K562 (cell line): ENCODE results near the gene MARK3. TPM values are rescaled to one million over a fixed set of nuclear protein-coding genes. Genes with fewer than 3 reads are reported as not detected.

ENCODE experiments used
- ATAC-seq: fragments of 200-7000 bp; cut with Tn5 transposase; 3 replicates; pipeline ENCODE4 v1.9.1; 2020; ENCODE audit warnings: moderate library complexity
- BruUV-seq: library from RNA; stranded (reverse); fragments of 400-500 nt; replicated peaks from 2 replicates; lab custom pipeline; 2021; lab: Mats Ljungman, UMichigan
- CTCF ChIA-PET: fragments of 300-600 bp; formaldehyde crosslinking; extraction: SDS; loops from one replicate; lab custom pipeline; 2021; ENCODE audit warnings: low intra/inter-chr PET ratio; lab: Yijun Ruan, JAX
- POLR2A ChIA-PET: fragments of 300-600, 350-650 bp; sonication (Branson Sonifier 250); formaldehyde crosslinking; extraction: SDS; loops from one replicate; lab custom pipeline; 2021; ENCODE audit warnings: antibody characterized with exemption, inconsistent platforms; lab: Yijun Ruan, JAX
- DNase-seq, 4 experiments: peaks; one replicate each; pipeline versions ENCODE4 v3.0.0 to v3.0.0-alpha.2; 2011 to 2018; ENCODE audit warnings: low spot score in 3 of 4, mixed read lengths in 3 of 4; ENCODE audit errors: extremely low read depth in 1 of 4
- FAIRE-seq: peaks from 2 replicates; lab custom pipeline; 2011; peaks lifted over from hg19 to GRCh38; lab: Jason Lieb, UNC
- H2AFZ ChIP-seq: 2 replicates; pipeline ENCODE4 v1.6.0; 2011; ENCODE audit warnings: low read depth, low read length, control low read depth, inconsistent platforms
- H3K27ac ChIP-seq: fragments of 200-600 bp; 3 replicates; pipeline ENCODE4 v1.8.0; 2011; ENCODE audit warnings: low read depth, mild to moderate bottlenecking, control low read depth, inconsistent platforms, low read length, moderate library complexity, mixed read lengths; ENCODE audit errors: extremely low read depth
- H3K27me3 ChIP-seq, 2 experiments: fragments of 300-600 bp in 1 of 2; 2 replicates in 1 of 2; 3 replicates in 1 of 2; pipeline versions ENCODE4 v1.6.0 to v1.8.0; 2011; ENCODE audit warnings: inconsistent platforms in 2 of 2, low read length in 2 of 2, mild to moderate bottlenecking in 1 of 2, mixed read lengths in 1 of 2, moderate library complexity in 1 of 2; ENCODE audit not compliant: control insufficient read depth in 2 of 2, insufficient read depth in 2 of 2
- H3K36me3 ChIP-seq: fragments of 300-600 bp; 3 replicates; pipeline ENCODE4 v1.8.0; 2011; ENCODE audit warnings: mild to moderate bottlenecking, low read length, inconsistent platforms; ENCODE audit not compliant: control insufficient read depth, insufficient read depth
- H3K4me1 ChIP-seq, 2 experiments: fragments of 200-600 bp in 1 of 2; replicated peaks in 1 of 2; 2 replicates in 1 of 2; 3 replicates in 1 of 2; pipeline versions ENCODE4 v1.5.1 to v1.8.0; 2011; ENCODE audit warnings: inconsistent platforms in 2 of 2, low read length in 2 of 2, mild to moderate bottlenecking in 1 of 2, mixed read lengths in 1 of 2, moderate library complexity in 1 of 2; ENCODE audit not compliant: control insufficient read depth in 2 of 2, insufficient read depth in 2 of 2
- H3K4me2 ChIP-seq: 2 replicates; pipeline ENCODE4 v1.6.1; 2011; ENCODE audit warnings: low read length, control low read depth, inconsistent platforms, mixed read lengths; ENCODE audit not compliant: insufficient read depth
- H3K4me3 ChIP-seq: fragments of 200-600 bp; sonication (generic), shearing (Covaris generic); 2 replicates; pipeline ENCODE4 v1.5.1; 2016; ENCODE audit warnings: control low read depth, inconsistent platforms
- H3K79me2 ChIP-seq: fragments of 200-600 bp; 3 replicates; pipeline ENCODE4 v1.8.0; 2011; ENCODE audit warnings: low read length, inconsistent platforms; ENCODE audit not compliant: control insufficient read depth, insufficient read depth
- H3K9ac ChIP-seq, 2 experiments: 2 replicates each; pipeline versions ENCODE4 v1.6.0 to v1.6.1; 2011; ENCODE audit warnings: low read depth in 2 of 2, low read length in 2 of 2, control low read depth in 1 of 2, inconsistent platforms in 1 of 2, mild to moderate bottlenecking in 1 of 2, mixed read lengths in 1 of 2; ENCODE audit not compliant: insufficient read depth in 1 of 2
- H3K9me1 ChIP-seq: one replicate; pipeline ENCODE4 v1.6.0; 2011; ENCODE audit warnings: inconsistent platforms, mild to moderate bottlenecking, low read length, moderate library complexity; ENCODE audit not compliant: control insufficient read depth, insufficient read depth
- H3K9me3 ChIP-seq: replicated peaks from 2 replicates; pipeline ENCODE4 v1.5.1; 2011; ENCODE audit warnings: low read depth, low read length, inconsistent platforms; ENCODE audit not compliant: control insufficient read depth, insufficient read depth
- H4K20me1 ChIP-seq: replicated peaks from 2 replicates; pipeline ENCODE4 v1.6.1; 2011; ENCODE audit warnings: low read length, inconsistent platforms, mixed read lengths; ENCODE audit not compliant: control insufficient read depth, insufficient read depth
- CTCFL ChIP-seq: IDR thresholded peaks from 2 replicates; pipeline ENCODE4 v1.6.1; 2011; ENCODE audit warnings: borderline replicate concordance, low read depth, mild to moderate bottlenecking, moderate library complexity, low read length; ENCODE audit not compliant: insufficient read depth, poor library complexity, severe bottlenecking
- FOXJ2 ChIP-seq: fragments of 200-800 bp; sonication (Bioruptor generic); IDR thresholded peaks from 2 replicates; pipeline ENCODE4 v1.6.1; 2016; ENCODE audit warnings: missing genetic modification characterization, missing compliant biosample characterization
- FUS ChIP-seq: fragments of 200-400 bp; formaldehyde crosslinking; optimal IDR thresholded peaks from 2 replicates; pipeline ENCODE3; 2017; ENCODE audit warnings: low read depth, low read length
- KDM1A ChIP-seq, 2 experiments: fragments of 450-650 bp; IDR thresholded peaks; 2 replicates each; pipeline ENCODE4 v1.6.1; 2016; ENCODE audit warnings: mild to moderate bottlenecking in 2 of 2
- KHSRP ChIP-seq: fragments of 450-650 bp; IDR thresholded peaks from 2 replicates; pipeline ENCODE4 v1.6.1; 2017
- KLF16 ChIP-seq: IDR thresholded peaks from 2 replicates; pipeline ENCODE4 v1.6.1; 2016; ENCODE audit warnings: antibody characterized with exemption
- NCOA6 ChIP-seq: fragments of 450-650 bp; IDR thresholded peaks from 2 replicates; pipeline ENCODE4 v1.6.1; 2017; ENCODE audit warnings: mild to moderate bottlenecking
- PHB2 ChIP-seq: fragments of 450-650 bp; IDR thresholded peaks from 2 replicates; pipeline ENCODE4 v1.6.1; 2017; ENCODE audit warnings: low read depth
- RBM22 ChIP-seq: fragments of 200-400 bp; formaldehyde crosslinking; IDR thresholded peaks from 2 replicates; pipeline ENCODE4 v1.6.1; 2018; ENCODE audit warnings: low read length, low read depth; ENCODE audit not compliant: poor library complexity, severe bottlenecking
- SRSF7 ChIP-seq: fragments of 200-400 bp; formaldehyde crosslinking; optimal IDR thresholded peaks from 2 replicates; pipeline ENCODE3; 2017; ENCODE audit warnings: mild to moderate bottlenecking, low read depth, low read length
- TAL1 ChIP-seq: fragments of 450-650 bp; IDR thresholded peaks from 2 replicates; pipeline ENCODE4 v1.6.1; 2016; ENCODE audit warnings: mild to moderate bottlenecking
- U2AF1 ChIP-seq: fragments of 200-400 bp; formaldehyde crosslinking; optimal IDR thresholded peaks from 2 replicates; pipeline ENCODE3; 2017; ENCODE audit warnings: mild to moderate bottlenecking, low read depth, low read length, moderate library complexity
- ZNF133 ChIP-seq: fragments of 250-450 bp; sonication (Bioruptor Pico); IDR thresholded peaks from 2 replicates; pipeline ENCODE4 v1.4.0; 2020; ENCODE audit warnings: mild to moderate bottlenecking
- WGBS: fragments of 100-300 bp; shearing (Covaris generic); methylation state at CpG from one replicate; pipeline ENCODE4 v1.1.6; 2016; ENCODE audit warnings: low coverage, mixed read lengths; ENCODE audit not compliant: insufficient coverage; ENCODE audit errors: missing lambda C conversion rate; 5-methylcytosine and 5-hydroxymethylcytosine counted together
- in situ Hi-C: fragments of 300-500 bp; cut with MboI; formaldehyde crosslinking; loops from 4 replicates; pipeline ENCODE4 v1.15.0; 2018; ENCODE audit warnings: inconsistent platforms, mixed read lengths
- intact Hi-C: fragments of 100-400 bp; cut with micrococcal nuclease; formaldehyde crosslinking; loops from 2 replicates; pipeline ENCODE4 v1.14.2; 2022
- polyA plus RNA-seq, 8 experiments: library from polyadenylated mRNA; depleted of rRNA in 4 of 8; stranded (reverse) in 5 of 8; unstranded in 3 of 8; fragments of >200 nt; fragmentation: Nextera tagmentation in 2 of 8; fragmentation: Illumina TruSeq in 1 of 8; extraction: Ambion mirVana in 2 of 8; extraction: Trizol in 1 of 8; gene quantifications; 2 replicates each; pipeline versions ENCODE4 v1.2.1 to v1.2.3, GENCODE V29; 2011 to 2014; ENCODE audit warnings: inconsistent platforms in 1 of 8, missing spikeins in 1 of 8
- total RNA-seq, 7 experiments: library from RNA; depleted of rRNA in 6 of 7; stranded (reverse); fragments of >200 nt in 6 of 7; fragmentation: Illumina TruSeq in 2 of 7; extraction: Trizol in 2 of 7; gene quantifications; 2 replicates each; pipeline versions ENCODE4 v1.2.1 to v1.2.3, GENCODE V29; 2011 to 2021; ENCODE audit warnings: low replicate concordance in 1 of 7
- TF ChIP-seq, protein P1 (sequence below): fragments of 200-800 bp; sonication (Bioruptor generic); IDR thresholded peaks from 2 replicates; pipeline ENCODE4 v1.6.1; 2016; ENCODE audit warnings: missing genetic modification characterization, missing compliant biosample characterization
- TF ChIP-seq, protein P2 (sequence below): fragments of 250-450 bp; sonication (Bioruptor Pico); IDR thresholded peaks from 2 replicates; pipeline ENCODE4 v1.6.1; 2021; ENCODE audit warnings: mild to moderate bottlenecking

Gene MARK3
- total and polyA plus RNA-seq, 9 of the 15 experiments (the other 6 are each of a cell fraction or from before 2014, with no cell fraction given) = 10.1 to 68.7 (median 56.3) TPM

DNA sequence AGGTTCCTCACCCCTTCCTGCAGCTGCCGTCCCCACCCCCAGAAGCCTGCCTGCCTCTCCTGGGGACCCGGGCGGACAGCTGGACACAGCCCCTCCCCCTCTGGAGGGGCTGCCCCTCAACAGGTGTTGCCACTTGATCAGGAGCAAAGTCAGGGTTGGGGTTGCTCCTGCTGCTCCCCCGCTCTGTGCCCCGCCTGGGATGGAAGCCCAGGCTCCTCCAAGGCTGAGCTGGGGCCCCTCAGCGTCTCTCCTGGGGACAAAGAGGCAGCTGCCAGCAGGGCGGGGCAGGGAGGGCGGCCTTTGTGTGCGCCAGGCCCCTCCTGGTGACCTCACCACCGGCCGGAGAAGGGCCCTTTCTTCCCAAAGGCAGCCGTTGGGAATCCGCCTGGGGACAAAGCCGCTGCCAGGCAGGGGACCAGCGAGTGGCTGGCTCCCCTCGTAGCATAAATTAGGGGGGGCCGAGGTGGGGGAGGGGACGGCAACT, 157.4 kb downstream of the MARK3 start:
- Histone ChIP-seq H3K4me1 (peaks cover 0 to 93% of the 10 kb centered on the region in 2 experiments; a peak in 2 of 5 replicates), H3K79me2 (no peaks in the 10 kb centered on the region), H3K9ac (peak overlapping the region in 1 of 2 experiments; percentile 52; a peak in 1 of 4 replicates), H3K27me3 (no peaks in the 10 kb centered on the region), H3K36me3 (no peaks in the 10 kb centered on the region), H3K27ac (no peak overlapping the region), H3K4me2 (no peak overlapping the region), H3K9me1 (no peaks in the 10 kb centered on the region), H3K4me3 (no peak overlapping the region), H2AFZ (no peak overlapping the region), H4K20me1 (peaks cover 7% of the 10 kb centered on the region; the same call in 1 of the 2 replicates), H3K9me3 (no peaks in the 10 kb centered on the region)
- DNase-seq (peak in 1 of 4 experiments; percentile 33), ATAC-seq (no peak), FAIRE-seq (no peak)
- POLR2A ChIA-PET = interaction anchor here (0.8 to 1.6 kb wide), 4 partner anchors 13 to 334 kb away, joined by 3 to 7 read pairs (median 4); partner anchors contain the start of gene CKB
- no TSS peak for BruUV-seq
- in situ Hi-C loops (no loop called here), intact Hi-C loops (loop anchor here (10.0 kb wide), 1 partner anchor 468 kb away; no protein-coding TSS in a partner anchor)
- CTCF ChIA-PET = no interaction called here
- 37% methylated on average over 5 of the region's 18 CpGs for WGBS
- TF ChIP-seq CTCFL = no peak
- no peak for TF ChIP-seq KHSRP
- TF ChIP-seq, protein P1, sequence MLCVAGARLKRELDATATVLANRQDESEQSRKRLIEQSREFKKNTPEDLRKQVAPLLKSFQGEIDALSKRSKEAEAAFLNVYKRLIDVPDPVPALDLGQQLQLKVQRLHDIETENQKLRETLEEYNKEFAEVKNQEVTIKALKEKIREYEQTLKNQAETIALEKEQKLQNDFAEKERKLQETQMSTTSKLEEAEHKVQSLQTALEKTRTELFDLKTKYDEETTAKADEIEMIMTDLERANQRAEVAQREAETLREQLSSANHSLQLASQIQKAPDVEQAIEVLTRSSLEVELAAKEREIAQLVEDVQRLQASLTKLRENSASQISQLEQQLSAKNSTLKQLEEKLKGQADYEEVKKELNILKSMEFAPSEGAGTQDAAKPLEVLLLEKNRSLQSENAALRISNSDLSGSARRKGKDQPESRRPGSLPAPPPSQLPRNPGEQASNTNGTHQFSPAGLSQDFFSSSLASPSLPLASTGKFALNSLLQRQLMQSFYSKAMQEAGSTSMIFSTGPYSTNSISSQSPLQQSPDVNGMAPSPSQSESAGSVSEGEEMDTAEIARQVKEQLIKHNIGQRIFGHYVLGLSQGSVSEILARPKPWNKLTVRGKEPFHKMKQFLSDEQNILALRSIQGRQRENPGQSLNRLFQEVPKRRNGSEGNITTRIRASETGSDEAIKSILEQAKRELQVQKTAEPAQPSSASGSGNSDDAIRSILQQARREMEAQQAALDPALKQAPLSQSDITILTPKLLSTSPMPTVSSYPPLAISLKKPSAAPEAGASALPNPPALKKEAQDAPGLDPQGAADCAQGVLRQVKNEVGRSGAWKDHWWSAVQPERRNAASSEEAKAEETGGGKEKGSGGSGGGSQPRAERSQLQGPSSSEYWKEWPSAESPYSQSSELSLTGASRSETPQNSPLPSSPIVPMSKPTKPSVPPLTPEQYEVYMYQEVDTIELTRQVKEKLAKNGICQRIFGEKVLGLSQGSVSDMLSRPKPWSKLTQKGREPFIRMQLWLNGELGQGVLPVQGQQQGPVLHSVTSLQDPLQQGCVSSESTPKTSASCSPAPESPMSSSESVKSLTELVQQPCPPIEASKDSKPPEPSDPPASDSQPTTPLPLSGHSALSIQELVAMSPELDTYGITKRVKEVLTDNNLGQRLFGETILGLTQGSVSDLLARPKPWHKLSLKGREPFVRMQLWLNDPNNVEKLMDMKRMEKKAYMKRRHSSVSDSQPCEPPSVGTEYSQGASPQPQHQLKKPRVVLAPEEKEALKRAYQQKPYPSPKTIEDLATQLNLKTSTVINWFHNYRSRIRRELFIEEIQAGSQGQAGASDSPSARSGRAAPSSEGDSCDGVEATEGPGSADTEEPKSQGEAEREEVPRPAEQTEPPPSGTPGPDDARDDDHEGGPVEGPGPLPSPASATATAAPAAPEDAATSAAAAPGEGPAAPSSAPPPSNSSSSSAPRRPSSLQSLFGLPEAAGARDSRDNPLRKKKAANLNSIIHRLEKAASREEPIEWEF (CRISPR knock-in tag) = no peak
- TF ChIP-seq, protein P2, sequence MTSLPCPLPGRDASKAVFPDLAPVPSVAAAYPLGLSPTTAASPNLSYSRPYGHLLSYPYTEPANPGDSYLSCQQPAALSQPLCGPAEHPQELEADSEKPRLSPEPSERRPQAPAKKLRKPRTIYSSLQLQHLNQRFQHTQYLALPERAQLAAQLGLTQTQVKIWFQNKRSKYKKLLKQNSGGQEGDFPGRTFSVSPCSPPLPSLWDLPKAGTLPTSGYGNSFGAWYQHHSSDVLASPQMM (CRISPR knock-in tag) = no peak
- TF ChIP-seq FOXJ2 (tag) = no peak
- no peak for TF ChIP-seq RBM22
- no peak for TF ChIP-seq TAL1
- TF ChIP-seq FUS = no peak
- TF ChIP-seq NCOA6 = no peak
- TF ChIP-seq U2AF1 = no peak
- no peak for TF ChIP-seq SRSF7
- TF ChIP-seq PHB2 = no peak
- no peak for TF ChIP-seq KLF16
- TF ChIP-seq ZNF133 (CRISPR knock-in tag) = no peak
- no peak for TF ChIP-seq KDM1A (IDR thresholded peaks at IDR 0.05)
